Fibroblast of gingiva (primary cell): ENCODE measurements around the gene ACBD6.

Source experiments
- DNase-seq: peaks from one replicate; pipeline ENCODE4 v3.0.0-alpha.2; 2011; ENCODE audit warnings: low read depth

The ACBD6 gene

DNA sequence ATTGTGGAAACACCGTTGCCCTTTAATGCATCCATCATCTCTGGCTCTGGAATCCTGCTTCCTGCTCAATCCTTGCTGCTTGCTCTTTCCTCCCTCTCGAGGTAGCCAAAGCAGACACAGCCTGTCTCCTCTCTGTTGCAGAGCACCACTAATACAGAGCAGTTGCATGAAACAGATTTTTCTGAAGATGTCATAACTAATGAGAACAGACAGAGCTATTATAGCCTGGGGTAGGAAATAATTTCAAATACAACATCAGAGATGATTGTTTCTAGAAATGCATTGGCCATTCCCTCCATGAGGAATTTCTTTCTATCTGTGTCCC is 23.3 kb upstream of the ACBD6 start:
- DNase-seq, result no peak

DNA sequence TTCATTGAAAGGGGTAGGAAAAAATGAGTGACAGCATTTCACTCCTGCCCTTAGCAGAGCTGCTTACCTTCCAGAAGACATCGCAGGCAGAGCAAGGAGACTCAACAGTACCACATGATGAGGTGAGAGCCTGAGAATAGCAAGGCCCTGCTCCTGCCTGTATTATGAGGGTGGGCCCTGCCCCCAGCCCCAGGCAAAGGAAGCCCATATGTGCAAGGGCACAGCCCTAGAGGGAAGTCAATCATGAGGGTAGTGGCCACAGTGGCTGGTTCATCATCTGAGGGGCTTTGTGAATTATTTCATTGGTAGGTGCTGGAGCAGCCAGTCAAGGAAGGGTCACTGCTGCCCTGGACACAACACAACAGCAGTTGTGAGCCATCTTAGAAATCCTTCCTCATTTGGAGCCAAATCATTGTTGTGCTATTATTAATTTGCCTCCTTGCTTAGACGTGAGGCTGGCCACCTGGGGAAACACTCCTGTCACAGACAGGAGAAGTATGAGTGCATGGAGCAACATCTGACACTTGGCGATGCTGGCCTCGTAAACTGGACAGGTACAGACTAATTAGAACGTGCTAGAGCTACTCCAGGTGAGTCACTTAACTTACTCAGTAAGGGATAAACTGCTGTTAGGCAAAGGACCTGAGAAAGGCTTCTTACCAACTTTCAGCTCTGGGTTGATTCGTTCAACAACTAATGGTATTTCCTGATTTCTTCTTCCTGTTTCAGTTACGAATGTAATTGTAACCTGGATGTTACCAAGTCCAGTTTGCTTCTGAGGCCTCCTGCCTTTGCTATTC is 22.7 kb upstream of the ACBD6 start:
- no peak for DNase-seq

DNA sequence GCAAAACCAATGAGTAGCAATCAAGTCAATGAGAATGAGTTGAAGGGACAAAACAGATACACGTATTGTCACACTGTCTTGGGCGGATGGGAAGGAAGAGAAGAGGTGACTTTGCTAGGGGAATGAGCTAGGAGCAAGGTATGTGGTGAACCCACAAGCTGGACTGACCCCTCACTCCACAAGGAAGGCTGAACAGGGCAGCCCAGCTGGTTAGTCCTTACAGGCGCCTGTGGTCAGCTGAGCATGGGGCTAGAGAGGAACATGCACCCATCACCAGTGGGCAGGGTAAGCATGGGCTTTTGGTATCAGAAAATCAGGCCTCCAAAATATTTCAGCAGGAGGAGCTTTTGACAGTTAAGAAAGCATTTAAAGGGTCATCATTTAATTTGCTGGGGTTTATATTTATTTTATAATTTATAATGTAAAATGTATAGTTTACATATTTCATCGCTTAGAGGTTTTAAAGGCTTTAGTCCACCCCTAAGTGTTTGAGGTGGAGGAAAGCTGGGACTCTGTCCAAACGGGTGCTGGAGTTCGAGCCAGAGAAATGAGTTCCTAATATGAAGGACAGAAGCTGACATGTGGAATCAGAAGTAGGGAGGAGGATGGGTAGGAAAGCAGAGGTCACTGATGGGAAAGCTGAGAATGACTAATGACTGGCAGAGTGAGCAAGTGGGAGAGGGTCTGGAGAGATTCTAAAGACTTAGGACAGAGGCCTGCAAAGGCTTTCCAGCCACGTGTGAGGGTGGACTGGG is 22.0 kb upstream of the ACBD6 start:
- DNase-seq, result no peak

DNA sequence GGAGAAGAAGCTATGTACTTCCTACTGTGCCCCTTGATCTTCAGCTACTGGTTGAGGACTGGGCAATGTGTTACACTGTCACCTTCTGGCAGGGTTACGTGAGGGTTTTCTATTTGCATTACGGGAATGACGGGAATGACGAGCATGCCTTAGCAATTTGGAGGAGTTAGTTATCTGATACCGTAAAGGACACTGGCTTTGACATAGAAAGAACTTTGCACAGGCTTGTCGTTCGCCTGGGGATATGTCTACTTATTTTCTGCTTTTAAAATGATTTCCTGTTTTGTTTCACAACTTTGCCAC is 19.8 kb upstream of the ACBD6 start:
- DNase-seq, result peak; percentile 62

DNA sequence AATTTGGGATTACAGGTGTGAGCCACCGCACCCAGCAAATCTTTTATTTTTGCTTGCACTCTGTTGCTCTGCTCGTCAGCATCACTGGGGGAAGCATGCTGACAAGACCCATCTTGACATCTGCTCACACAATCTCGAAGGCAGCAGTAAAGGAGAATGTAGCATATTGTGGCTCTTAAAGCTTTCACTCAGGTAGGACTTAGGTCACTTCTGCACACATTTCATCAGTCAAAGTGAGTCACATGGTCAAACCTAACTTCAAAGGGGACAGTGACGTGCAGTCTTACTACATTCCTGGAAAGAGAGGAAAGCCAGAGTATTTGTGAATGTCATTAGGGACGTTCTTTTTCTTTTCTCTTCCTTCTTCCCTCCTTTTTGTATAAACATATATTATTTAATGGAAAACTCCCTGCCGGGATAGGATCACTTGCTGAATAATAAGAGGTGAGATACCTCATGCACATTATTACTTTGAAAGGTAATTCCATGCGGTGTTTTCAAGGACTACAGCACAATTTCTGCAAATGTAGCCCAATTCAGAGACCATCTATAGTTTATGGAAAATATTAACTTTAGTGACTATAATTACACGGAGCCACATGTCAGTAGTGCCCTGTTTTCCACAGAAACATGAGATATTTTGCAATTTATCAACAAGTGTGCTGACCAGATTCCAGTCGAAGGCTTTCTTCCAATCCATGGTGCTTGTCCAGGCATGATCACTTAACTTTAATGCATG is 19.3 kb upstream of the ACBD6 start:
- peak; percentile 12 for DNase-seq

DNA sequence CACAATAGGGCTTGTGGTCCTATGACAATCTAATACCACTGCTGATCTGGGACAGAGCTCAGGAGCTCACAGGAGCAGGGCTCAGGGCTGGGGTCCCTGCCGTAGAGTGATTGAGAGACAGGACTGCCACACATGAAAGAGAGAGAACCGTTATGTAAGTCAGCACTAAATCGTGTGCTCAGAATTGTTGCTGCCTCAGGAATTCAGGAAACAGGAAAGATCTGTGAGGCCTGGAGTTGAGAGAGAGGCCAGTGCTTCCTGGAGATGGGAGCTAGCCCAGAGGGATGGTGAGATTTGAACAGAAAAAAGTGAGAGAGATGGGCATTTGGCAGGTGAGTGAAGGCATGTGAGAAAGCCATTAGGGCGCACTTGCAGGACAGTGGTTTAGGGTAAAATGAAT is 17.5 kb upstream of the ACBD6 start:
- DNase-seq, result no peak

DNA sequence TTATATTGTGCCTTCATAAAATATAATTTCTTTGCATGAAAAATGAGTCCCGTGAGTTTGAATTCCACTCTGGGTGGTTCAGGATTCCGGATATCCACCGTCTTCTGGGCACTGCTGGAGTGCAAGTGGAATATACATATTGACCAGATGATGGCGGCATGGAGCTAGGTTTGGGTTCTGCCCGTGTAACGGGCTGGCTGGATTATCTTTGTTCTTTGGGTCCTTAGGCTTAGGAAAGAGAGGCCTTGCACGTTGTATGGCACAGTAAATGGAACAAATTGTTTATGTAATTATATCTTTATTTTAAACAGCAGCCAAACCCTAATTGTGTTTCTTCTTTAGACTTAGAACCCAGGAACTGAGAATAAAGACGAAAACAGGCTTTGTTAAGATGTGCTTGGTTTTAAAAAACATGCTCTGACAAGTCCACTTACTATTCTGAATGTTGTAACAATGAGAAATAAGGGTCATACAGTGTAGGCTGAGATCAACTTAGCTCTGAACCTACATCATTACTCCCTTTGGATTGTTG is 13.5 kb upstream of the ACBD6 start:
- DNase-seq, result peak; percentile 70

DNA sequence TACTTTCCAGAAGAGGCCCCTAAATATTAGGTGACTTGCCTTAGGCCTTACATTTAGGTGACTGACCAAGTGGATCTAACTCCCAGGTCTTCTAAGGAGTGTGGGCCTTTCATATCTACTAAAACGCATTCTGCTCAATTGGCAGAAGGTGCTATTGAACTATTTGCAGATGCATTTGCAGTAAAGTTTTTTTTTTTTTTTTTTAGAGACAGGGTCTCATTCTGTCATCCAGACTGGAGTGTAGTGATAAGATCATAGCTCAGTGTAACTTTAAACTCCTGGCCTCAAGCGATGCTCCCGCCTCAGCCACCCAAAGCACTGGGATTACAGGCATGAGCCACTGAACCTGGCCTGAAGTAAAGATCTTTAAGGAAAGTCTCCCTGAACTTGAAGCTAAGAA is 13.0 kb upstream of the ACBD6 start:
- DNase-seq, result no peak

DNA sequence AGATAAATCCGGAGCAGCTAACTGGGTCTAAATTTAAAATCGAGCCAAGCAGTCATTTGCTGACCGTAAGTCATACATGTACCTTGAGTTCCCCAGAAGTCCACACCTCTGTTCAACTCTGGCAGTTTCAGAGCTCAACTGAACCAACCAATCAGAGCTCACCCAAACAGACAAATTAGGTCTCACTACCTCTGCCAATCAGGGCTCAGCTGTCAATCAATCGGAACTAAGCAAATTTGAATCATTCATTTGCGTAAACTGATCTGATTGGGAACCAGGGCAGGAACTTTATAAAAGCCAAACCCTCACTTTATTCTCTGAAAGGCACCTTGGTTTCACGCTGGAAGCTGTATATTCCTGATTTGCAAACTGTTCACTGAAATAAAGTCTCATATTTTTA is 11.2 kb upstream of the ACBD6 start:
- no peak for DNase-seq

DNA sequence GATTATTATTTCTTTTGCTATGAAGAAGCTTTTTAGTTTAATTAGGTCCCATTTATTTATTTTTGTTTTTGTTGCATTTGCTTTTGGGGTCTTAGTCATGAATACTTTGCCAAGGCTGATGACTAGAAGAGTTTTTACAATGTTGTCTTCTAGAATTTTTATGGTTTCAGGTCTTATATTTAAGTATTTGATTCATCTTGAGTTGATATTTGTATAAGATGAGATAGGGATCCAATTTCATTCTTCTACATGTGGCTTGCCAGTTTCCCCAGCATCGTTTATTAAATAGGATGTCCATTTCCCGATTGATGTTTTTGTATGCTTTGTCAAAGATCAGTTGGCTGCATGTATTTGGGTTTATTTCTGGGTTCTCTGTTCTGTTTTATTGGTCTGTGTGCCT is 8.5 kb upstream of the ACBD6 start:
- no peak for DNase-seq

DNA sequence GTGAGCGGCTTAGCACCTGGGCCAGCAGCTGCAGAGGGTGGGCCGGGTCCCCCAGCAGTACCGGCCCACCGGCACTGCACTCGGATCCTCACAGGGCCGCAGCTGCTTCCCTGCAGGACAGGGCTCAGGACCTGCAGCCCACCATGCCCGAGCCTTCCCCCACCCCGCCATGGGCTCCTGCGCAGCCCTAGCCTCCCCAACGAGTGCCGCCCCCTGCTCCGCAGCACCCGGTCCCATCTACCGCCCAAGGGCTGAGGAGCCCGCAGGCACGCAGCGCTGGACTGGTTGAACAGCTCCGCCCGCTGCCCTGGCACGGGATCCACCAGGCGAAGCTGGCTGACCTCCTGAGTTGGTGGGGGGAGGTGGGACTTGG is 6.3 kb upstream of the ACBD6 start:
- DNase-seq, result no peak

DNA sequence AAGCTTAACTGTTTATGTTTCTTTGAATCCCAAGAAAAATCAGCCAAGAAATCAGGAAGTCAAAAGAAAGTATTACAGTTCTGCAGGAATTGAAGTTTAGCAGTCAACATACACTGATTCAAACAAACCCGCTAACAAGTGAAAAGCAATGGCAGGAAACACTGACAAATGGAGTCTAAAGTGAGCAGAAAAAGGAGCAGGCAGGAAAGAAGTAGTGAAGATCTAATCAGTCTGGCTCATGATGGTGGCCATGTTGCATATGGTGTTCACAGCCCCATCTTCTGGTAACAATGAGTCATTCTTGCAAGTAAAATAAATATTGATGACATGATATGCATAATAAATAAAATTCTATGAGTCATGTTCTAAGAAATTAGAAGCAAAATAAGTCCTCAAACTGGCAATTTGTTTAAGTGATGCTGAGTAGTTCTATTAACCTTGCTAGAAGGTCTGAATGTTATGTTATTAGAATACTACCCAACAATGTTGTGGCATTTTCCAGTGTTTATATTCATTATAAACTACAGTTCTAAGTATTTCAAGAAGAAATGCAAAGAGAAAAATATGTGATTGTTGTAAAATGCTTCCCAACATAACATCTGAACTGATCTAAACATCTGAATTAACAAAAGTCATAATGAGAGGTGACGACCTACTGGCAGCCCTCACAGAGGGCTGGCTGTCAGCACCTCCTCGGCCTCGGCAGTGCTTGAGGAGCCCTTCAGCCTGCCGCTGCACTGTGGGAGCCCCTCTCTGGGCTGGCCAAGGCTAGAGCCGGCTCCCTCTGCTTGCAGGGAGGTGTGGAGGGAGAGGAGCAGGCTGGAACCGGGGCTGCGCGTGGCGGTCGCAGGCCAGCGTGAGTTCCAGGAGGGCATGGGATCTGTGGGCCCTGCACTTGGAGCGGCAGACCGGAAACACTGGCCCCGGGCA is 5.7 kb upstream of the ACBD6 start:
- DNase-seq, result peak; percentile 73

DNA sequence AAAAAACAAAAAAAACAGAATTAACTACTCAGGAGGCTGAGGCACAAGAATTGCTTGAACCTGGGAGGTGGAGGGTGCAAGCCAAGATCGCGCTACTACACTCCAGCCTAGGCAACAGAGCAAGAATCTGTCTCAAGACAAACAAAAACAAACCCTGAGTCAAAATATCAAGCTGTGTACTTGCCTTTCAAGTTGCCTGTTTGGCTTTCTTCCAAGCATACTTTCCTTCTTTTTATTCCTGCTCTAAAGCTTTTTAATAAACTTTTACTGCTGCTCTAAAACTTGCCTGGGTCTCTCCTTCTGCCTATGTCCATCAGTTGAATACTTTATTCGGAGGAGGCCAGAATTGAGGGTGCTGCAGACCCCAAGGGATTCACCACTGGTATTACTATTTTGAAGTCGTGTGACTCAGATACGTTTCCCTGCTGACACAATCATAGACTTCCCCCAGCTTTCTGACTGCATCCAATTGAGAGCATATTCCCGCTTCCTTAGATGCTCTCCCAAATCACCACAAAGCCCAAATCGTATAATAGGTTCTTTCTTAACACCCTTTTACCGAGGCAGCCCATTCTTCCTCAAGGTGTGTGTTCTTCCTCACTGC is 3.5 kb upstream of the ACBD6 start:
- peak; percentile 30 for DNase-seq

DNA sequence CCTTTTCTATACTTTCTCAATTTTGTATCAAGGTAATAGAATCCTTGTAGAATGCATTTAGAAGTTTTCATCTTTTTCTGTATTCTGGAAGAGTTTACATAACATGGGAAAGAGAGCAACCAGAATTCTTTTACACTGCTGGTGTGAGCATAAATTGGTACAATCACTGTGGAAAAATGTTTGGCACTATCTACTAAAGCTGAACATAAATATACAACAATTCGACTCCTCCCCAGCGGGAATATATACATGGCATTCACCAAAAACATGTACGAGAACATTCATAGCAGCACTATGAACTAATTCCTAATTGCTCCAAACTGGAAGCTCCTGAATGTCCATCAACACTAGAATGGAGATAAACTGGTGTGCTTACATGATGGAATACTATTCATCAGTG is 1.8 kb upstream of the ACBD6 start:
- DNase-seq, result no peak

DNA sequence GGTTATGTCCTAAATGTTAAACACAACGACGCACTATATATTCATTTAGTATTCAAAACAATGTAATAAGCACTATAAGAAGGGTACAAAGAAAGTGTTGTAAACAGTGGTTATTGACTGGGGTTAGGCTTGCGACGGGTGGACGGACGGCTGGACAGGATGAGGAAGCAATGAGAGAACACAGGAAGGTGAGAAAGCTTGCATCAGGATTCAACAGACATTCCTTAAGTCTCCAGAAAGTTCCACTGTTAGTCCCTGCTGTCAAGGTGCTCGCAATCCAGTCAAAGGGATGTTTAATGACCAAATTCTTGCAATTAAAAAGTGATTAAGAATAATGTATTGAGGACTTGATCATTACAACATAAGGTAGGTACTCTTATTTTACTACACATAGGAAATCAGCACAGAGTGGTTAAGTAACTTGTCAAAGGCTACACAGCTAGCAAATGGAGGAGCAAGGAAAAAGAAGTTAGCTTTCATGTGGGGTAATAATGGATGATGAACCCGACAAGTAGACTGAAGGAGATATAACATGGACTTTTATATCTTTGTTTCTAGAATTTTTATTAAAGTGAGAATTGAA is 994 bp upstream of the ACBD6 start:
- DNase-seq, result no peak

DNA sequence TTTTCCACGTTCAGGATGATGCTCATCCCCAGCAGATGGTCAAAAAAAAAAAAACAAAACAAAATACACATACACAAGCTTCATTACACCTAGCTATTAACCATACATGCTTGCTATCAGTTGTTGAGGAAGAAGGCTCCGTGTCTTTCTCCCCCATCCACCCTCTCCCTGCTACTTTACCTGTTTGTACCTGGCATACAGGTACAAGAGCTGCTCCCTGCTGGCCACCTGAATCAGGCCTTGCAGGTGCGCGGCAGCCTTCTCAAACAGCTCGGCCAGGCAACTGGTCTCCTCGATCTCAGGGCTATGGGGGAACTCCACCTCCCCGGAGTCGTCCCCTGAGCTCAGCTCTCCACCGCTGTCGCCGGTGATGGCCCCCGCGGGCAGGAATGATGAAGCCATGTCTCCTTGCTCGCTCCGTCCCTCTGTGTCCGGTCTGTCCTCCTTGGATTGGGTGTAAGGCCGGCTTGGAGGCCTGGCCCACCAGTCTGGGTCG is 464 bp downstream of the ACBD6 start:
- DNase-seq, result no peak

DNA sequence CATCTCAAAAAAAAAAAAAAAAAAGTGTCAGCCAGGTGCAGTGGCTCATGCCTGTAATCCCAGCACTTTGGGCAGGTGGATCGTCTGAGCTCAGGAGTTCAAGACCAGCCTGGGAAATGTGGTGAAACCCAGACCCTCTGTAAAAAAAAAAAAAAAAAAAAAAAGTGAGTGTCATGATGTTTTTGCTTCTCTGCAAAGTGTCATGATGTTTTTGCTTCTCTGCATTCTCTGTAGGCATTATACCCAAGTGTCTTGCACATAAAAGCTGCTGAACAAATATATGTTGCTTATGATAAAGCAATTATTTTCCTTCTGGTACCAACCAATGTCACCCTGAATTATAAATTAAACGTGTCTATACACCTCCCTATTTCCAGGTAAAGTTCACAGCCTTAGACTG is 1.7 kb downstream of the ACBD6 start:
- no peak for DNase-seq

DNA sequence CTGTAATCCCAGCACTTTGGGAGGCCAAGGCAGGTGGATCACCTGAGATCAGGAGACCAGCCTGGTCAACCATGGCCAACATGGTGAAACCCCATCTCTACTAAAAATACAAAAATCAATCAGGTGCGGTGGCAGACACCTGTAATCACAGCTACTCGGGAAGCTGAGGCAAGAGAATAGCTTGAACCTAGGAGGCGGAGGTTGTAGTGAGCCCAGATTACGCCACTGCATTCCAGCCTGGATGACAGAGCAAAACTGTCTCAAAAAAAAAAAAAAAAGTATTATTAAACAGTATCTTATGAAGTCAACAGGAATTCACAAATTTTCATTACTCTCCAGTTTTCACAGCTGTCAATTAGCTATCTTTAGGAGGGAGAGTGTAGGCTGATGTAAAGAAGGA is 3.8 kb downstream of the ACBD6 start:
- peak; percentile 17 for DNase-seq

DNA sequence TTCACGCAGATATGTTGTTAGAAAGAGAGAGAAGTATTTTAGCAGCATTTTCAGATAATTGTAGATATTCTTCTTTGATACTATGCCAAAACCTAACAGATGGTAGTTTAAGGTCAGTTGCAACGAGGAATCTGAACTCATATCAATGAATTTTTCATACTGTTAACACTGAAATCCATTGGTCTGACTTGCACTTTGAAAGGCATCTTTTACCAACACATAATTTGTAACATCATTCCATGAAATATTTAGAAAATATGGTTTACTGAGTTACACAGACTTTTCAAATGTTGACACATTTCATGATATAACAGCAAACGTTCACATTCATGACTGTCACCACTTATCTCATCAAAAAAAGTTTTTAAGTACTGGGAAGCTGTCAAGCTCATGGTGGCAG is 4.6 kb downstream of the ACBD6 start:
- no peak for DNase-seq

DNA sequence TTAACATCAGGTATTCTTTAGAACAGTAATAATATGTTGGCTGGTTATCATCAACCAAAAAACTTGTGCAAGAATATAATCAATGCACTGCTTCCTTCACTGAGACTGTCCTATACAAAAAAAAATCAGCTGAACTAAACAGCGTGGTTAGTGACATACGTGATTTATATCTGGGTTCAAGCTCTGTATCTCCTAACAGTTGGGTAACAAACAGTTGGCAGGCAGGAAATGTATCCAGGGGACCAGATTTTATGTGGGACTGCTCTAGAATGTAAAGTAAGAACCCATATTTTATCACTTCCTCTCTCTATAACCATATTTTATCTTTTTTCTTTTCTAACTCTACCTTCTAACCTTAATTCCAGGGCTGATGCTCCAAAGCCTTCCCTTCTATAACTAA is 8.0 kb downstream of the ACBD6 start:
- no peak for DNase-seq

DNA sequence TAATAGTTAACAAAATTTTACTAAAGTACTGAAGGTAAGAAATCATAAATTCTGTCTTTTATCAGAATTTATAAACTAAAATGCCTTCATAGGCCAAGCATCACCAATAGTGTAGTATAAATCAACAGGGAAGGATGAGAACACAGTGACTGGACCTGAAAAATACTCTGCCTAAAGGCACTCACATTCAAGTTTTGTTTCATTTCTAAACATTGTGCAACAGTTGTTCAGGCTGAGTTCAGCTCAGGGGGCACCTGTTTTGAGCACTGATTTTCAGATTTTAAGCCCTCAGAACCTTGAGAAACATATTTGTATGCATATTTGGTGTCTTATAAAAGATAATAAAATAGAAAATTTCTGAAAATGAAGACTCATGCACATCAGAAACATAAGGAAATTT is 12.4 kb downstream of the ACBD6 start:
- DNase-seq, result no peak
